Activated CD4-positive, alpha-beta T cell treated with anti-CD3 and anti-CD28 coated beads, Interleukin-2, amount 50 U/mL, for 48 hours (primary cell): ENCODE measurements around the gene SH2D7.

Experiments used
- DNase-seq, 2 experiments: peaks; one replicate each; pipeline ENCODE4 v3.0.0-alpha.2; 2020

The SH2D7 gene

DNA sequence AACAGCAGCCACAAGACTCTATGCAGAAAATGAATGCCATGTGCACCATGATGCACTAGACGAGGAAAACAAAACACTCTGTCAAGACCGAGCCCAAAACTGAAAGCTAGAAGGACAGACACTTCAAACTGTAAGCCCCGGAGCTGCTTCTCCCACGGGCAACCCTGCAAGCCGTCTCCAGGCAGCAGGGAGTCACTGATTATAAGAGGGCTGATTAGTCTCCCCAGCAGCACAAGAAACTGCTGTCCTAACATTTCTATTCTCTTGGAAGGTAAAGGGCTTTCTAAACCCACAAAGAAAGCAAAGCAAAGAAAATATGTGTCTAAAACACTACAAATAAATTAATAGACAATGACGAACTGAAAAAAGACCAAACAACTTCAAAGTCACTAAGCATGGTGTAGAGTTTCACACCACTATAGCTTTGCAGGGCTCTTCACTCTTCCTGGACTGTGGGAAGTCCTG lies 30.4 kb upstream of the SH2D7 start:
- peak in 1 of 2 experiments; percentile 44 for DNase-seq

DNA sequence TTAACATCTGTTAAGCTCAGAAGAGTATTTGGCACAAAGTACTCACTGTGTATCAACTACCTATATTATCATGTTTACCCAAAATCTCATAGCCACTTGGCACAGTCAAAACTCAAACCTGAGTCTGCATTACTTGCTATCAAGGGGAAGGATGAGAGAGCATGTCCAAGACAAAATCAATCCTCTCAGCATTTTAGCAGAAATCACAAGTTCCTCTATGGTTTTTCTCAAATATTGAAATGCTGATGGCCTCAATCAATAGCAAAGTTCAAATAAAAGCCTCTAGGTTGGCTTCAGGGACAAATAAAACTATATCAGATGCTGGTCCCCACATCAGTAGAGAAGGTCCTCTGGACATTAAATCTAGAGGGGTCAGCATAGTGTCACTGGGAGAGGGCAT lies 29.1 kb upstream of the SH2D7 start:
- no peak for DNase-seq

- DNase-seq: no peak
Observed at GRCh38 chr15:78063970-78064385, 28.4 kb upstream of the SH2D7 start.

DNA sequence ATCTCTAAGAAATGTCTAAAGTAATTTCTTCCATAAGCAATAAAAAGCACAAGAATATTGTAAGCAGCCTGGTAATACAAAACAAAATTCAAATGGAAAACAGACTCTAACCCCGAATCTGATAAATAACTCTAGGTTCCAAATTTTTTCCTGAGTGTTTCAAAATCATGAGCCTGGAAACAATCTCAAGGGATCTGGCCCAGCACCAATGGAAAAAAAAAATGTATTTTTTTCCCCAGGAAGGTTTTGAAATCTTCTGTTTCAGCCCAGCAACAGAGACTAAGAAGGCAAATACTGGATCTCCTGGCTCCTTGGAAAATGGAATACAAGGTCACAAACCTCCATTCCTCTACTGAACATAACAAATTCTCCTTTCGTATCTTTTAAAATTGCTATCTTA lies 27.8 kb upstream of the SH2D7 start:
- DNase-seq: no peak

GRCh38 chr15:78065284-78065872 lies 27.0 kb upstream of the SH2D7 start:
- DNase-seq: no peak

- no peak for DNase-seq
Observed at GRCh38 chr15:78065973-78066946, 26.1 kb upstream of the SH2D7 start.

DNA sequence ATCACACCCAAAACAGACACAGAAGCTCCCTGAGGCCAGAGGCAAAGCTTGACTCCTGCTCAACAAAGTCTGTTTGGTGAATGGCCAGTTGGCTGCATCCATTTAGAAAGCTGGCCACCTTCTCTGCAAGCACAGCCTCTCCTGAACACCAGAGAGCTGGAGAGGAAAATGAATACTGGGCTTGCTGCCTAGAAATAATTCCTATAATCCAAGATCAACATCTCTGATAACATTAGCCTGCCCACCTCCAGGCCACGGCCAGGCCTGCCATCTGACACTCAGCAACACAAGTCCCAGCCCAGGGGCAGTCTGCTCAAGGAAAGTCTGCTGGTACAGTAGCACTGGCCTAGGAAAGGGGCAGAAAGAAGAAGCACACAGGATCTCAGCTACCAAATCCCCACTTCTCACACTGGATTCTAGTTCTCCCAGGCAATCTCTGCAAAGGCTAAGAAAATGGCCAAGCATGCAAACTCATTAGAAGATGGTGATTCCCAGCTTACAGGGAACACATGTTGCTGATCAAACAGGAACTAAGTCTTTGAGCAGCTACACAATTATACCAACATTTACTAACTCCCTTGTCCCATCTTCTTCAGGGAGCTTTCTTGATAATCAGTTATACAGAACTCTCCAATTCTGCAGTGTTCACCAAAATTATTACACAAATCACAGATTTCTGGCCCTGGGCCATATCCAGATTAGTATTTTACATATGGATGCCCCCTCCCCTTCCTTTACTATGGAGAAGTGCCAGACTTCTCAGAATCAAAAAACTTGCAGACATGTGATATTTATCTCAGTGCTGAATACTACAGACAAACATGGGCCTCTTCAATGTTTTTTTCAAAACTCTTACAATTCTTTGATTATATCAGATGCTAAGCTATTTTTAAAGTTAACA lies 24.8 kb upstream of the SH2D7 start:
- DNase-seq: no peak

- peak in 1 of 2 experiments; percentile 31 for DNase-seq
Observed at GRCh38 chr15:78069052-78069414, 23.3 kb upstream of the SH2D7 start.

GRCh38 chr15:78069462-78070029 lies 22.8 kb upstream of the SH2D7 start:
- DNase-seq: no peak

- DNase-seq: peak; percentile 53 to 62
Observed at GRCh38 chr15:78070049-78070700, 22.2 kb upstream of the SH2D7 start.

DNA sequence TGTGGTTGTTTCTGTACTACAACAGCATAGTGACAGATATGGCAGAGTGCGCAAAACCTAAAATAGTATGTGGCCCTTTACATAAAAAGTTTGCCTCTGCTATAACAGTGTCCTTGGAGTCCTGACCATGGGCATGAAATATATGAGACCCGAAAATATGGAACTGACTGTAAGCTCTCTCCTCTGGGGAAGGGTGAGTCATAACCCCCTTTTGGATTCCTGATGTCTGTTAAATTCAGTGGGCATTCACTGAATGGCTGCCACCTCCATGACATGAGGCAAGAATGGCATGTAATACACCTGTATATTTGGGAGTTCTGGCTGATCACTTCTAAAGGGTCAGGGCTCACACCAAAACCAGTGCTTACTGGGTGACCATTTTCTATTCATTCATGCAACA lies 21.0 kb upstream of the SH2D7 start:
- no peak for DNase-seq

DNA sequence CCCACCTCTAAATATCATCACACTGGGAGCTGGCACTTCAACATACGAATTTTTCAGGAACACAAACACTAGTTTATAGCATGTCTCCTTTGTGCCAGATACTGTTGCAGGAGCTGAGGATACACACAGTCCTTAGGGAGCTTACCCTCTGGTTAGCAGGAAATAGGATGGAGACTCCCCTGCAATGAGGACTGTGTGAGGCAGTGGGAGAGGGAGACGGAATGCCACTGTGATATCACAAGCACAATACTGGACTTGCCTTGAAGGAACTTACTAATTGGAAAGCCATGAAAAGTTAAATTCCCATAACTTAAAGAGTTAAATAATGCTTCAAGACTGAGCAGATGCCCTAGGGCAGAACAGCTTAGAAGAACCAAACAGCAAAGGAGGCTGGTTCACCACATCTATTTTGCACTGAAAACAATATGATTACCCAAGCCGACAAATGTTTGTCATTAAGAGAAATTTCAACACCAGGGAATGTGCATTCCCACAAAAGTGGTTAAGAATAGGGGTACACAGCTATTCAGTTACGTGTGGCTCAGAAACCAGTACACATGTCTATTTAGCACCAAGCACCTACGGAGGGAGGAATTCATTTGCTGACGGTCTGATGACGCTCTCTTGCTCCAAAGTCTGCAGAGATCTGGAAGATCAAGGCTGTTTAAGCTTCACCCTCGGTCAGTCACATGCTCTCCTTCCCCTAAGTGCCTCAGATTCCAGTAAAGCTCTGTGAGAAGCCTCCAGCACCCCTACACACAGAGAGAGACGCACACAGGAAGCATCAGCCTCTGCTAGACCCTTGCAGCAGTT lies 20.1 kb upstream of the SH2D7 start:
- DNase-seq: no peak

DNA sequence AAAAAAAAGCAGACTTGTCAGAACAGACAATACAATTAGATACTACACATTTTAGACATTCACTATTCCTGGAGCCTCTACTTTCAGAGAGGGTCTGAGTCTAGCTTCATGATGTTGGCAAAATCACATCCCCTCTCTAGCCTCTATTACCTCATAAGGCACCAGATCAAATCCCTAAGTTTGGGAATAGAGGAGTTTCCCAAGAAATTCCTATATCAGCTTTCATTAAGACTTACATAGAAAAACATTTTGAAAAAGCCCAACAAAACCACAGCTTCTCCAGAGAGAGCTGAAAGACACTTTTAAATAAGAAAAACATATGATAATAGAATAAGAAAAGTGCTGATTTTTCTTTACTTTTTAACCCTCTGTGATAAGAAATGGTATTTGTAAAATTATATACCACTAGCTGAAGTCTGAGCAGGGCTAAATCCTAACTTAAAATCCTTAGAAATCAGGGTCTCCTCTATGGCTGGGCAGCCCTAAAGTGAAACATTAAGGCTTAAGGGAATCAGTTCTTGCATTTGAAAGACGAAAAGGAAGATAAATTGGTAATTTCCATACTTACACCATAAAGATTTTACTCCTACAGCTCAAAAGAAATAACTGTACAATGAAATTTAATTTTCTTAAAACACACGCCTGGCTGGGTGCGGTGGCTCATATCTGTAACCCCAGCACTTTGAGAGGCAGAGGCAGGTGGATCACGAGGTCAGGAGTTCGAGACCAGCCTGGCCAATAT lies 19.1 kb upstream of the SH2D7 start:
- DNase-seq: no peak

DNA sequence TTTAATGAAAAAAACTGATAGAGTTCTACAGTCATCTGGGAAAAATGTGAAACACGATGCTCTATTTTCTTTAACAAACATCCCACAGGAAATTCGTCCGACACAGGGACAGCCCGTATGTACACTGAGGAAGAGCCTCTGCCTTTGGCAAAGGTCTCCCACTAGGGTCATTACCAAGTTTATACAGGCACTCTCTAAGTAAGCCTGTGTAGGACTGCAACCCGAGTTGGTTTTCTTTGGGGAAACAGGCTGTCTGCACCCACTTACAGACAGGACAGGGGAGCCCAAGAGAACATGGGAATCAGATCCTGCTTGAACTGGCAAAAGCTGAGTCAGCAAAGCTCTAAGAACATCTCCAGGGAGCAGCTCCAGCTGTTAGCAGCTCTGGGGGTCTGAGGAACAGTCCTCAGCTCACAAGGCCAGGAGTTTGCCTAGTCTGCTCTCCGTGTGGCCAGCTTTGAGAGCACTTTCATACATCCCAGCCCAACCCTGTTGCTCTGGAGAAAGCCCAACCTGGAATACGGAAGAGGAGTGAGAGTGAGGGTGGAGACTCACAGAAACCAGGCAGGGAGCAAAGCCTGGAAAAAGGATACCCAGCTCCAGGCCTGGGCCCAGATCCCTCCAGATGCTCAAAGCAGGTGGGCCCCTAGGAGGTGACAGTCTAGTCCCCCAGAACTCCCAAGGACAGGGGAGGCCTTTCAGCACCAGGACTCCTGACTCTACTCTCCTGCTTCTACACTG lies 16.7 kb upstream of the SH2D7 start:
- DNase-seq: no peak

DNA sequence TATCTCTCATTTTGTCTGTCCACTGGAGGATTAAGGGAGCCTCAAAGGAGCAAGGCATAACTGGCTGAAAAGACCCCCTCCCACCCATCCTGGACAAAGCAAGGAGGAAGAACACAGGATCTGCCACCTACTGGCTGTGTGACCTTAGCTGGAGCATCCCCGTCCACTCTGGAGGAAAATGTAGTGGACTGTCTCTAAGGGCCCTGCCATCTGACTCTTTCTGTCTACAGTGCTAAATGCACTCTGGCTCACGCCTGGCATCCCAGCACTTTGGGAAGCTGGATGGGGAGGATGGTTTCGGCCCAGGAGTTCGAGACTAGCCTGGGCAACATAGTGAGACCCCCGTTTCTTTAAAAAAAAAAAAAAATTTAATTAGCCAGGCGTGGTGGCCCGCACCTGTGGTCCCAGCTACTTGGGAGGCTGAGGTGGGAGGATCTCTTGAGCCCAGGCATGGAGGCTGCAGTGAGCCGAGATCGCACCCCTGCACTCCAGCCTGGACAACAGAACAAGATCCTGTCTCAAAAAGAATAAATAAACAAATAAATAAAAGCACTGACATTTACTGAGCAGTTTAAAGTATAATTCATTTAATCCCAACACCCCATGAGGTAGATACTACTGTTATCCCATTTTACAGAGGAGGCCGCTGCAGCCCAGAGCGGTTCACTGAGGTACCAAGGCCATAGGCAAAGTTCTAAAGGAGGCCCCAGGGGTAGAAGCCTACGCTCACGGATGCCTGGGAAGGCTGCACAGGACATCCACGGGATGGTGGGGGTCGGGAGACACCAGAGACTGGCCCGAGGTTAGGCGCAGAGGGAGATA lies 15.9 kb upstream of the SH2D7 start:
- no peak for DNase-seq

GRCh38 chr15:78077053-78077870 lies 15.1 kb upstream of the SH2D7 start, which contains the start of gene TBC1D2B:
Gene TBC1D2B, minus strand, starts transcription at chr15:78077711. Its CDS starts 59 bp downstream, at chr15:78077652.
- DNase-seq: peak; percentile 73 to 76

- DNase-seq: no peak
Observed at GRCh38 chr15:78077871-78078210, 14.5 kb upstream of the SH2D7 start.
